ENCODE results near the gene PUSL1. TPM values are rescaled to one million over a fixed set of nuclear protein-coding genes. Genes with fewer than 3 reads are reported as not detected.

Gene PUSL1
- total and polyA plus RNA-seq, 2 of the 13 experiments (the other 11 are each of a cell fraction or from before 2014, with no cell fraction given), result 8.3 to 22.2 TPM

DNA sequence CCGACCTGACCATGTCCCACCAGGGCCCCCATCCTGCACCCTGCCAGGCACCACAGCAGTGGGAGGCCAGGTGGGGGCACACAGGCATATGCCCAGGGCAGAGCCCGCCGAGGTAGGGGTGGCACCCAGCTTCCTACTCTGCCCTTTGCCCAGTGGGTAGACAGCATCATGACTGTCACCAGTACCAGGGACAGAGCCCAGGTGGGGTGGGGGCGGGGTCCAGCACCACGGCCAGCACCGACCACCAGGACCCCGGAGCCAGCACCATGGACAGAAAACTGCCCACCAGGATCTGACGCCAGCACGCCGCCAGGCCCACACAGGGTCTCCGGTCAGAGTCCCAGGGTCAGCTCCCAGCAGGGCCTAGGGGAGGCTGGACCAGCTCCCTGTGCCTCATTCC is 26.4 kb downstream of the PUSL1 start (continued):
- TF ChIP-seq, protein P1, sequence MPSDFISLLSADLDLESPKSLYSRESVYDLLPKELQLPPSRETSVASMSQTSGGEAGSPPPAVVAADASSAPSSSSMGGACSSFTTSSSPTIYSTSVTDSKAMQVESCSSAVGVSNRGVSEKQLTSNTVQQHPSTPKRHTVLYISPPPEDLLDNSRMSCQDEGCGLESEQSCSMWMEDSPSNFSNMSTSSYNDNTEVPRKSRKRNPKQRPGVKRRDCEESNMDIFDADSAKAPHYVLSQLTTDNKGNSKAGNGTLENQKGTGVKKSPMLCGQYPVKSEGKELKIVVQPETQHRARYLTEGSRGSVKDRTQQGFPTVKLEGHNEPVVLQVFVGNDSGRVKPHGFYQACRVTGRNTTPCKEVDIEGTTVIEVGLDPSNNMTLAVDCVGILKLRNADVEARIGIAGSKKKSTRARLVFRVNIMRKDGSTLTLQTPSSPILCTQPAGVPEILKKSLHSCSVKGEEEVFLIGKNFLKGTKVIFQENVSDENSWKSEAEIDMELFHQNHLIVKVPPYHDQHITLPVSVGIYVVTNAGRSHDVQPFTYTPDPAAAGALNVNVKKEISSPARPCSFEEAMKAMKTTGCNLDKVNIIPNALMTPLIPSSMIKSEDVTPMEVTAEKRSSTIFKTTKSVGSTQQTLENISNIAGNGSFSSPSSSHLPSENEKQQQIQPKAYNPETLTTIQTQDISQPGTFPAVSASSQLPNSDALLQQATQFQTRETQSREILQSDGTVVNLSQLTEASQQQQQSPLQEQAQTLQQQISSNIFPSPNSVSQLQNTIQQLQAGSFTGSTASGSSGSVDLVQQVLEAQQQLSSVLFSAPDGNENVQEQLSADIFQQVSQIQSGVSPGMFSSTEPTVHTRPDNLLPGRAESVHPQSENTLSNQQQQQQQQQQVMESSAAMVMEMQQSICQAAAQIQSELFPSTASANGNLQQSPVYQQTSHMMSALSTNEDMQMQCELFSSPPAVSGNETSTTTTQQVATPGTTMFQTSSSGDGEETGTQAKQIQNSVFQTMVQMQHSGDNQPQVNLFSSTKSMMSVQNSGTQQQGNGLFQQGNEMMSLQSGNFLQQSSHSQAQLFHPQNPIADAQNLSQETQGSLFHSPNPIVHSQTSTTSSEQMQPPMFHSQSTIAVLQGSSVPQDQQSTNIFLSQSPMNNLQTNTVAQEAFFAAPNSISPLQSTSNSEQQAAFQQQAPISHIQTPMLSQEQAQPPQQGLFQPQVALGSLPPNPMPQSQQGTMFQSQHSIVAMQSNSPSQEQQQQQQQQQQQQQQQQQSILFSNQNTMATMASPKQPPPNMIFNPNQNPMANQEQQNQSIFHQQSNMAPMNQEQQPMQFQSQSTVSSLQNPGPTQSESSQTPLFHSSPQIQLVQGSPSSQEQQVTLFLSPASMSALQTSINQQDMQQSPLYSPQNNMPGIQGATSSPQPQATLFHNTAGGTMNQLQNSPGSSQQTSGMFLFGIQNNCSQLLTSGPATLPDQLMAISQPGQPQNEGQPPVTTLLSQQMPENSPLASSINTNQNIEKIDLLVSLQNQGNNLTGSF (CRISPR knock-in tag; IDR thresholded peaks at IDR 0.05), result peak; percentile 91
- TF ChIP-seq, protein P2, sequence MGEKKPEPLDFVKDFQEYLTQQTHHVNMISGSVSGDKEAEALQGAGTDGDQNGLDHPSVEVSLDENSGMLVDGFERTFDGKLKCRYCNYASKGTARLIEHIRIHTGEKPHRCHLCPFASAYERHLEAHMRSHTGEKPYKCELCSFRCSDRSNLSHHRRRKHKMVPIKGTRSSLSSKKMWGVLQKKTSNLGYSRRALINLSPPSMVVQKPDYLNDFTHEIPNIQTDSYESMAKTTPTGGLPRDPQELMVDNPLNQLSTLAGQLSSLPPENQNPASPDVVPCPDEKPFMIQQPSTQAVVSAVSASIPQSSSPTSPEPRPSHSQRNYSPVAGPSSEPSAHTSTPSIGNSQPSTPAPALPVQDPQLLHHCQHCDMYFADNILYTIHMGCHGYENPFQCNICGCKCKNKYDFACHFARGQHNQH (CRISPR knock-in tag; IDR thresholded peaks at IDR 0.05), result no peak
- TF ChIP-seq ZNF280D (CRISPR knock-in tag; IDR thresholded peaks at IDR 0.05) (peak; percentile 79; the same call in 1 of the 2 replicates), GABPA (IDR thresholded peaks at IDR 0.05; ENCODE audit: low read depth, low read length) (no peak), GABPA (CRISPR knock-in tag; IDR thresholded peaks at IDR 0.05; ENCODE audit: low read depth) (no peak), ZNF484 (CRISPR knock-in tag; IDR thresholded peaks at IDR 0.05; ENCODE audit: borderline replicate concordance, low read depth) (no peak), ZEB1 (IDR thresholded peaks at IDR 0.05; ENCODE audit: insufficient replicate concordance, low read depth) (no peak), ZNF143 (CRISPR knock-in tag; IDR thresholded peaks at IDR 0.05) (no peak), SPEN (CRISPR knock-in tag; IDR thresholded peaks at IDR 0.05; ENCODE audit: low read depth) (no peak), NR2C2 (CRISPR knock-in tag; IDR thresholded peaks at IDR 0.05; ENCODE audit: borderline replicate concordance) (no peak), ZNF567 (CRISPR knock-in tag; IDR thresholded peaks at IDR 0.05; ENCODE audit: borderline replicate concordance) (no peak), KLF16 (CRISPR knock-in tag; IDR thresholded peaks at IDR 0.05) (peak in 1 of 2 experiments; percentile 70; a peak in 1 of 4 replicates)
- TF ChIP-seq, protein P3, sequence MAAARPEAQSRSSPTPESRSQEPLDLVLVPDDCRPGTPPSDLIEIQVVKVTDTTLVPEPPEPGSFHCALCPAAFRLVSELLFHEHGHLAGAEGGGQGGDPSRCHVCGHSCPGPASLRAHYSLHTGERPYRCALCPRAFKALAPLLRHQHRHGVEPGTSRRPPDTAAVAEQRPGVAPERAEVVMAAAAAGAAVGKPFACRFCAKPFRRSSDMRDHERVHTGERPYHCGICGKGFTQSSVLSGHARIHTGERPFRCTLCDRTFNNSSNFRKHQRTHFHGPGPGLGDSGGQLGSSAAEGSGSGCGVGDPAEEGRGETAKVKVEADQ (CRISPR knock-in tag; IDR thresholded peaks at IDR 0.05; ENCODE audit: borderline replicate concordance), result no peak; the same call in 1 of the 2 replicates
- TF ChIP-seq, protein P4, sequence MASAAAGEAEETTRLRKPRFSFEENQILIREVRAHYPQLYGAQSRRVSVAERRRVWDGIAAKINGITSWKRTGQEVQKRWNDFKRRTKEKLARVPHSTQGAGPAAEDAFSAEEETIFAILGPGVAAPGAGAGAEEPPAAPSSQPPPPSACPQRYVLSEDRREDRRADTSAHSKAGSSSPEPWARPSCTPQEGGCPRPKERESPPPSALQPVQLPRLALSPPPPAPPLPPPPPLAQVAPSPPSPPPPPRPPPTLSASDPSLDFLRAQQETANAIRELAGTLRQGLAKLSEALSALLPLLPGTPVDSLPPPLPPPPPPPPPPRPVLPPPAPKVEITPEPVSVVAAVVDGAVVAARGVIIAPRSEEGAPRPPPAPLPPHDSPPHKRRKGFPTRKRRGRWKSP (CRISPR knock-in tag; IDR thresholded peaks at IDR 0.05), result no peak
- TF ChIP-seq, protein P5, sequence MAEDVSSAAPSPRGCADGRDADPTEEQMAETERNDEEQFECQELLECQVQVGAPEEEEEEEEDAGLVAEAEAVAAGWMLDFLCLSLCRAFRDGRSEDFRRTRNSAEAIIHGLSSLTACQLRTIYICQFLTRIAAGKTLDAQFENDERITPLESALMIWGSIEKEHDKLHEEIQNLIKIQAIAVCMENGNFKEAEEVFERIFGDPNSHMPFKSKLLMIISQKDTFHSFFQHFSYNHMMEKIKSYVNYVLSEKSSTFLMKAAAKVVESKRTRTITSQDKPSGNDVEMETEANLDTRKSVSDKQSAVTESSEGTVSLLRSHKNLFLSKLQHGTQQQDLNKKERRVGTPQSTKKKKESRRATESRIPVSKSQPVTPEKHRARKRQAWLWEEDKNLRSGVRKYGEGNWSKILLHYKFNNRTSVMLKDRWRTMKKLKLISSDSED (CRISPR knock-in tag; IDR thresholded peaks at IDR 0.05), result no peak

All from HepG2 (cell line).